ENCODE measurements around the gene IFI16. TPM values are rescaled to one million over a fixed set of nuclear protein-coding genes. Genes with fewer than 3 reads are reported as not detected.

IFI16 gene
- total and polyA plus RNA-seq, 2 donors (not counting 3 experiments of a cell fraction or from before 2014, with no cell fraction given) = 52.8 to 183 TPM

DNA sequence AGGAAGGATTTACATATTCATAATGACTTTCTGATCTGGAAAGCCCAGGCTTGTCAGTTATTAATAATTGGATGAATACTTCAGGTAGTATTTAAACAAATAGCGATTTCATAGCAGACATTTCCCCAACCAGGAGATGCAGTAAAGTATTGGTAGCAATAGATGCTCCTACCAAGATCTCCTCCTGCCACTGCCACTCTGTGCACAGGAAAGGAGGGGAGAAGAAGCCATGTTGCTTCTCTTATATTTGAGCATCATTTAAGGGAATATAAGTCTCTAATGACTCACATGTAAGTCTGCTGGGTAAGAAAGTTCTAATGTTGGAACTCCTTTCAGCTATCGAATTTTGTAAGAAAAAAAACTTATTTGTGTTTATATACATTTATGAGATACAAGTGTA, 420 bp upstream of the IFI16 start:
- Histone ChIP-seq H2AFZ (ENCODE audit: low read depth, low read length) (peak overlapping the region; percentile 78), H4K20me1 (replicated peaks; ENCODE audit: control insufficient read depth, extremely low read depth, insufficient read depth, low read length) (no peaks in the 10 kb centered on the region), H3K9ac (replicated peaks; ENCODE audit: extremely low read depth, insufficient read depth, low read length) (peak overlapping the region; percentile 99), H3K4me2 (ENCODE audit: insufficient read depth, low read length) (peak overlapping the region; percentile 99), H3K27ac (ENCODE audit: insufficient read depth, low read depth, low read length) (peak overlapping the region; percentile 86), H3K4me3 (replicated peaks in 1 of 3; ENCODE audit: insufficient read depth in 1 of 3, low read depth in 1 of 3, low read length in 3 of 3) (peak overlapping the region in 2 of 3 experiments; percentile 56 to 99), H3K9me3 (replicated peaks; ENCODE audit: control insufficient read depth, insufficient read depth, low read length) (no peaks in the 10 kb centered on the region), H3K79me2 (ENCODE audit: control insufficient read depth, insufficient read depth, low read length) (peaks cover 44% of the 10 kb centered on the region), H3K27me3 (ENCODE audit: control insufficient read depth in 2 of 2, insufficient read depth in 2 of 2, low read length in 2 of 2) (no peaks in the 10 kb centered on the region), H3K4me1 (ENCODE audit: control insufficient read depth, extremely low read depth, insufficient read depth, low read length) (peaks cover 32% of the 10 kb centered on the region), H3K9me1 (replicated peaks; ENCODE audit: control insufficient read depth, extremely low read depth, insufficient read depth, low read length) (no peaks in the 10 kb centered on the region), H3K36me3 (ENCODE audit: control insufficient read depth in 2 of 2, extremely low read depth in 1 of 2, insufficient read depth in 2 of 2, low read length in 2 of 2) (no peaks in the 10 kb centered on the region)
- intact Hi-C loops (cut with micrococcal nuclease) (loop anchor here (1.0 kb wide), 1 partner anchor 9 kb away; no protein-coding TSS in a partner anchor), dilution Hi-C loops (cut with MboI; ENCODE audit: extremely low pct_ligation_motif_present, low sequenced_read_pairs) (no loop called here)
- POLR2A ChIA-PET = interaction anchor here (1.8 kb wide), 1 partner anchor 9 kb away, joined by 12 read pairs; no protein-coding TSS in a partner anchor
- no peak for TF ChIP-seq FOS (IDR thresholded peaks at IDR 0.05; ENCODE audit: borderline replicate concordance, insufficient read depth, low read length)
- no peak for TF ChIP-seq JUN (IDR thresholded peaks at IDR 0.05; ENCODE audit: borderline replicate concordance, insufficient read depth, insufficient read length, low read depth)
- TF ChIP-seq MYC (IDR thresholded peaks at IDR 0.05; ENCODE audit: low read depth, low read length) = no peak
- TF ChIP-seq CTCF (IDR thresholded peaks at IDR 0.05; ENCODE audit: extremely low read depth in 1 of 2, insufficient read depth in 1 of 2, low read depth in 1 of 2, low read length in 2 of 2) = no peak
- no peak for TF ChIP-seq POLR2A (IDR thresholded peaks at IDR 0.05; ENCODE audit: low read depth, low read length)
- no peak for TF ChIP-seq GATA2 (IDR thresholded peaks at IDR 0.05; ENCODE audit: insufficient read depth, insufficient read length, low read depth, low read length)
- TF ChIP-seq POLR2AphosphoS5 (IDR thresholded peaks at IDR 0.05; ENCODE audit: insufficient read depth, low read depth, low read length) = no peak
- TF ChIP-seq, protein P1, sequence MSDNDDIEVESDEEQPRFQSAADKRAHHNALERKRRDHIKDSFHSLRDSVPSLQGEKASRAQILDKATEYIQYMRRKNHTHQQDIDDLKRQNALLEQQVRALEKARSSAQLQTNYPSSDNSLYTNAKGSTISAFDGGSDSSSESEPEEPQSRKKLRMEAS (IDR thresholded peaks at IDR 0.05; ENCODE audit: insufficient read depth, insufficient read length) = no peak
- no peak for TF ChIP-seq EZH2 (IDR thresholded peaks at IDR 0.05; ENCODE audit: borderline replicate concordance, low read depth, low read length, severe bottlenecking)
- DNase-seq (ENCODE audit: low read depth, low spot score) = no peak
- CTCF ChIA-PET = interaction anchor here (1.0 to 3.3 kb wide), 6 partner anchors 9 to 884 kb away, joined by 3 to 18 read pairs (median 6); no protein-coding TSS in a partner anchor
- BruUV-seq (replicated peaks) = no TSS peak
- no peak for FAIRE-seq

All from endothelial cell of umbilical vein (primary cell).